Measurements from ENCODE around the gene DDAH1. TPM values are rescaled to one million over a fixed set of nuclear protein-coding genes. Genes with fewer than 3 reads are reported as not detected.

DDAH1 gene
- total RNA-seq, 4 donors from 2014 or later = 8.4 to 72.8 (median 27.3) TPM

DNA sequence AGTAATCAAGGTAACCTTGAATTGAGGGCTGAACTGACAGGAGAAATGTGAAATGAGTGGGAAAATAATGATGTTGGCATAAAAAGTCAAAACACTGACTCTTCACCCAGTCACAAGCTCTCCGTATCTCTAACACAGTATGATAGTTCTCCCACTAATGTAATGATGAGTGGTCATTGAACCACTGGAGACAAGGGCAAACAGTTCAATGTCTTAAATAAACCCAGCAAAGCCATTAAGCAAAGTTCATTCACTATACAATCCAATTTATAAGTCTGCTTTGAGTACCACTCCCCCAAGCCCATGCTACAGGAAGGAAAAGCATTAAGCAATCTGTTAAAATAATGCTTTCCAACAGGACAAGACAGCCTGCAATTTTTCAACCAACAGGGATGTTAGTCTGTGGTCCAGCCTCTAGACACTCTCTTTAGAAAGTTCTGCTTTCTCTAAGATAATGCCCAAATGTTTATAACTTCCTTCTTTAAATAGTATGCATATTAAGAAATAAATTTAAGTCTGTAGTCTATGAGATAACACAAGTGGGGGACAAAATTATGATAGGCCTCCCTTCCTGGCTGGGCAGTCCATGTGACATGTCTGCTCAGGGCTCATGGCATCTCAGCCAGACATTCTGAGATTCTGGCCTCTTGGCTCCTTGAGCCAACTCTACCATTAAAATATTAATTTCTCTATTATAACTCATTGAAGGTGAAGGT is 25.5 kb upstream of the DDAH1 start:
- no peak for ATAC-seq
- Histone ChIP-seq H3K9me3 (no peaks in the 10 kb centered on the region), H3K36me3 (peaks cover 0 to 4% of the 10 kb centered on the region in 2 donors), H3K27ac (no peak overlapping the region), H3K4me3 (no peak overlapping the region), H3K27me3 (no peaks in the 10 kb centered on the region), H3K4me1 (no peaks in the 10 kb centered on the region)
- 87 to 92% methylated on average over 1 of the region's 1 CpG for WGBS, 2 donors (ENCODE audit: low coverage in 1 of 2)
- TF ChIP-seq POLR2AphosphoS5 (IDR thresholded peaks at IDR 0.05) (no peak), EP300 (IDR thresholded peaks at IDR 0.05) (no peak), POLR2A (IDR thresholded peaks at IDR 0.05) (no peak)
- TF ChIP-seq, protein P1, sequence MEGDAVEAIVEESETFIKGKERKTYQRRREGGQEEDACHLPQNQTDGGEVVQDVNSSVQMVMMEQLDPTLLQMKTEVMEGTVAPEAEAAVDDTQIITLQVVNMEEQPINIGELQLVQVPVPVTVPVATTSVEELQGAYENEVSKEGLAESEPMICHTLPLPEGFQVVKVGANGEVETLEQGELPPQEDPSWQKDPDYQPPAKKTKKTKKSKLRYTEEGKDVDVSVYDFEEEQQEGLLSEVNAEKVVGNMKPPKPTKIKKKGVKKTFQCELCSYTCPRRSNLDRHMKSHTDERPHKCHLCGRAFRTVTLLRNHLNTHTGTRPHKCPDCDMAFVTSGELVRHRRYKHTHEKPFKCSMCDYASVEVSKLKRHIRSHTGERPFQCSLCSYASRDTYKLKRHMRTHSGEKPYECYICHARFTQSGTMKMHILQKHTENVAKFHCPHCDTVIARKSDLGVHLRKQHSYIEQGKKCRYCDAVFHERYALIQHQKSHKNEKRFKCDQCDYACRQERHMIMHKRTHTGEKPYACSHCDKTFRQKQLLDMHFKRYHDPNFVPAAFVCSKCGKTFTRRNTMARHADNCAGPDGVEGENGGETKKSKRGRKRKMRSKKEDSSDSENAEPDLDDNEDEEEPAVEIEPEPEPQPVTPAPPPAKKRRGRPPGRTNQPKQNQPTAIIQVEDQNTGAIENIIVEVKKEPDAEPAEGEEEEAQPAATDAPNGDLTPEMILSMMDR (IDR thresholded peaks at IDR 0.05) = no peak

DNA sequence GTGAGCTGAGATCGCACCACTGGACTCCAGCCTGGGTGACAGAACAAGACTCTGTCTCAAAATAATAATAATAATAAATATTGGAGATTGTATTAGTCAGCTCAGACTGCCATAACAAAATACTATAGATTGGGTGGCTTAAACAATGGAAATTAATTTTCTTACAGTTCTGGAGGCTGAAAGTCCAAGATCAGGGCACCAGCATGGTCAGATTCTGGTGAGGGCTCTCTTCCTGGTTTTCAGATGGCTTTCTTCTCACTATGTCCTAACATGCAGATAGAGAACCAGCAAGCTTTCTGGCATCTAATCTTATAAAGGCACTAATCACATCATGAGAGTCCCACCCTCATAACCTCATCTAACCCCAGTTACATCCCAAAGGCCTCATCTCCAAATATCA is 23.2 kb upstream of the DDAH1 start:
- Histone ChIP-seq H3K9me3 (no peaks in the 10 kb centered on the region), H3K27me3 (no peaks in the 10 kb centered on the region), H3K4me3 (no peak overlapping the region), H3K4me1 (no peaks in the 10 kb centered on the region), H3K36me3 (peaks cover 0 to 4% of the 10 kb centered on the region in 2 donors), H3K27ac (no peak overlapping the region)
- 100% methylated on average over 1 of the region's 1 CpG; no CpG with 5 or more reads in 1 of the 2 donors for WGBS, 2 donors (ENCODE audit: low coverage in 1 of 2)
- TF ChIP-seq POLR2A (IDR thresholded peaks at IDR 0.05) (no peak), EP300 (IDR thresholded peaks at IDR 0.05) (no peak), POLR2AphosphoS5 (IDR thresholded peaks at IDR 0.05) (no peak)
- TF ChIP-seq, protein P1 (IDR thresholded peaks at IDR 0.05) = no peak
- no peak for ATAC-seq

DNA sequence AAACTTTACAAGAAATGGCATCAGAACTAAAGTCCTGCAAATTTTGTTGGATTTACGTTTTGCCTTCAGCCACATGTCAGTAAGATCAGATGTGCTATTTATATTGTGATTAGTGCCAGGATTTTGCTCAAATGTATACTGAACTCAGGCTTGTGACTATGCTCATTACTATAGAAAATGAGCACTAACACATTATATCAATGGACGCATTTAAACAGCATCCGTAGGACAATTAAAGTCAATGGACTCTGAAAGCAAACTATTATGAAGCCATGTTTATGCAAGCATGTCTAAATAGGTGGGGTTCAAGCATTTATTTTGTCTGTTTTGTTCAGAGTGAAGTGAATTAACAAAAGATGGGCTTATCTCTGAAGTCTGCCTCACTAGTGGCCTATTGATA is 20.6 kb upstream of the DDAH1 start:
- Histone ChIP-seq H3K4me3 (no peak overlapping the region), H3K36me3 (no peaks in the 10 kb centered on the region), H3K4me1 (no peaks in the 10 kb centered on the region), H3K27ac (no peak overlapping the region), H3K9me3 (no peaks in the 10 kb centered on the region), H3K27me3 (no peaks in the 10 kb centered on the region)
- WGBS, 2 donors (ENCODE audit: low coverage in 1 of 2) = 88 to 96% methylated on average over 2 to 3 of the region's 3 CpGs
- ATAC-seq = no peak
- TF ChIP-seq EP300 (IDR thresholded peaks at IDR 0.05) = no peak
- no peak for TF ChIP-seq POLR2A (IDR thresholded peaks at IDR 0.05)
- TF ChIP-seq POLR2AphosphoS5 (IDR thresholded peaks at IDR 0.05) = no peak
- TF ChIP-seq, protein P1 (IDR thresholded peaks at IDR 0.05) = no peak

DNA sequence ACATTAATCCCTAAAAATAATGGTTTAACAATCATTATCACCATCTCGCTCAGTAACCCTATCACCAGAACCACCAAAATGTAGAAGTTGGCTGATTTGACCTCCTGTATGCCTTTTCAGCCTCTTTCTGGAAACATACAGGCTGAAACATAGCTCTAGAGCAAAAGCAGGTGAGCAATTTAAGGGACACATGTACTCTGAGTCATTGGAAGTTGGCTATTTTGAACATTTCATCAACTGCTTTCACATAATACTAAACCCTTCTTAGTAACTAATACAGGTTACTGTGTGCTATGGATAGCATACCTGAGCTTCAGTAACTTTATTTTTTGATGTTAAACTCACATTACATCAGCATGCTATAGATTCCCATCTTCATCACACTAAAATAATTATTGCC is 19.8 kb upstream of the DDAH1 start:
- Histone ChIP-seq H3K4me1 (no peaks in the 10 kb centered on the region), H3K27me3 (no peaks in the 10 kb centered on the region), H3K36me3 (no peaks in the 10 kb centered on the region), H3K9me3 (no peaks in the 10 kb centered on the region), H3K4me3 (no peak overlapping the region), H3K27ac (no peak overlapping the region)
- no peak for TF ChIP-seq POLR2AphosphoS5 (IDR thresholded peaks at IDR 0.05)
- TF ChIP-seq, protein P1 (IDR thresholded peaks at IDR 0.05) = no peak
- TF ChIP-seq EP300 (IDR thresholded peaks at IDR 0.05) = no peak
- TF ChIP-seq POLR2A (IDR thresholded peaks at IDR 0.05) = no peak
- no peak for ATAC-seq
- 83 to 95% methylated on average over 1 of the region's 1 CpG for WGBS, 2 donors (ENCODE audit: low coverage in 1 of 2)

DNA sequence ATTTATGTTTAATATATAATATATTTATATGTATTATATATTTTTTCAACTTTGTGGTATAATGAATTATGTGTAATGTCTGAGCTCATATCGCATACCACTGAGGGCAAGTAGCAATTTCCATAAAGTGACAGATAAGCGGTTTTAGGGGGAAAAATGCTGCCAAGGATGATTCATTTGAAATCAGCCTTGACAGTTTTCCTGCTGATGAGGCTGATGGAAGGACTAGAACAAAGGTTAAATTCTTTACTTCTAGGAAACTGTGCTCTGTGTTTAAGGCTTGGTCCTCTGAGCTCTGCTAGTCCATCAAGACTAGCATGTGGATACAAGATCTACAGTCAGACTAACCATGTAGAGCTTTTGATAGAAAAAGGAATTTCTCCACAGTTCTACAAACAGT is 19.3 kb upstream of the DDAH1 start:
- no peaks in the 10 kb centered on the region for H3K9me3 ChIP-seq
- no peaks in the 10 kb centered on the region for H3K4me1 ChIP-seq
- no peaks in the 10 kb centered on the region for H3K27me3 ChIP-seq
- no peak overlapping the region for H3K4me3 ChIP-seq
- no peak overlapping the region for H3K27ac ChIP-seq
- TF ChIP-seq, protein P1 (IDR thresholded peaks at IDR 0.05) = no peak
- no peak for TF ChIP-seq POLR2AphosphoS5 (IDR thresholded peaks at IDR 0.05)
- TF ChIP-seq POLR2A (IDR thresholded peaks at IDR 0.05) = no peak
- no peak for TF ChIP-seq EP300 (IDR thresholded peaks at IDR 0.05)
- no peak for ATAC-seq
- no peaks in the 10 kb centered on the region for H3K36me3 ChIP-seq
- 95 to 100% methylated on average over 2 of the region's 2 CpGs for WGBS, 2 donors (ENCODE audit: low coverage in 1 of 2)

Measured in gastroesophageal sphincter (tissue), 4 donors.